ENCODE measurements around the gene PCDH9.

The PCDH9 gene

DNA sequence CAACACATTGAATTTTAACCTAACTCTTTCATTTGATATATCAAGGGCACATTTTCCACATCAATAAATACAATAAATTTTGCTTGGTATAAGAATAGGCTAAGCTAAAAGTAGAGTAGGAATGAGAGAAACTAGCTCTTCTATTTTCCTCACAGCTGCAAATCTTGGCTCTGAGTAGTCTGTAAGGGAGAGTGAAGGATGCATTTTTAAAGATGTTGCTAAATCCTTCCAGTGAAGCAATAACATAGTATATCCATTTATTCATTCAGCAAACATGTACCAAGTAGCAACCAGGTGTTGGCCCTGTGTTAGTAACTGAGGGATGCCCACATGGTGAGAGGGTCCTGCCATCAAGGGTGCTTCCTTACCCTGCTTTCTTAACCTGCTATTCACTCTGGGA lies 799.9 kb downstream of the PCDH9 start:
- TF ChIP-seq, protein P1, sequence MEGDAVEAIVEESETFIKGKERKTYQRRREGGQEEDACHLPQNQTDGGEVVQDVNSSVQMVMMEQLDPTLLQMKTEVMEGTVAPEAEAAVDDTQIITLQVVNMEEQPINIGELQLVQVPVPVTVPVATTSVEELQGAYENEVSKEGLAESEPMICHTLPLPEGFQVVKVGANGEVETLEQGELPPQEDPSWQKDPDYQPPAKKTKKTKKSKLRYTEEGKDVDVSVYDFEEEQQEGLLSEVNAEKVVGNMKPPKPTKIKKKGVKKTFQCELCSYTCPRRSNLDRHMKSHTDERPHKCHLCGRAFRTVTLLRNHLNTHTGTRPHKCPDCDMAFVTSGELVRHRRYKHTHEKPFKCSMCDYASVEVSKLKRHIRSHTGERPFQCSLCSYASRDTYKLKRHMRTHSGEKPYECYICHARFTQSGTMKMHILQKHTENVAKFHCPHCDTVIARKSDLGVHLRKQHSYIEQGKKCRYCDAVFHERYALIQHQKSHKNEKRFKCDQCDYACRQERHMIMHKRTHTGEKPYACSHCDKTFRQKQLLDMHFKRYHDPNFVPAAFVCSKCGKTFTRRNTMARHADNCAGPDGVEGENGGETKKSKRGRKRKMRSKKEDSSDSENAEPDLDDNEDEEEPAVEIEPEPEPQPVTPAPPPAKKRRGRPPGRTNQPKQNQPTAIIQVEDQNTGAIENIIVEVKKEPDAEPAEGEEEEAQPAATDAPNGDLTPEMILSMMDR (IDR thresholded peaks at IDR 0.05; ENCODE audit: insufficient read depth, low read length), result no peak
- TF ChIP-seq POLR2AphosphoS5 (IDR thresholded peaks at IDR 0.05; ENCODE audit: low read depth) (no peak), SPI1 (IDR thresholded peaks at IDR 0.05; ENCODE audit: borderline replicate concordance, low read depth) (no peak), GABPA (IDR thresholded peaks at IDR 0.05; ENCODE audit: low read depth) (no peak)
- TF ChIP-seq, protein P2, sequence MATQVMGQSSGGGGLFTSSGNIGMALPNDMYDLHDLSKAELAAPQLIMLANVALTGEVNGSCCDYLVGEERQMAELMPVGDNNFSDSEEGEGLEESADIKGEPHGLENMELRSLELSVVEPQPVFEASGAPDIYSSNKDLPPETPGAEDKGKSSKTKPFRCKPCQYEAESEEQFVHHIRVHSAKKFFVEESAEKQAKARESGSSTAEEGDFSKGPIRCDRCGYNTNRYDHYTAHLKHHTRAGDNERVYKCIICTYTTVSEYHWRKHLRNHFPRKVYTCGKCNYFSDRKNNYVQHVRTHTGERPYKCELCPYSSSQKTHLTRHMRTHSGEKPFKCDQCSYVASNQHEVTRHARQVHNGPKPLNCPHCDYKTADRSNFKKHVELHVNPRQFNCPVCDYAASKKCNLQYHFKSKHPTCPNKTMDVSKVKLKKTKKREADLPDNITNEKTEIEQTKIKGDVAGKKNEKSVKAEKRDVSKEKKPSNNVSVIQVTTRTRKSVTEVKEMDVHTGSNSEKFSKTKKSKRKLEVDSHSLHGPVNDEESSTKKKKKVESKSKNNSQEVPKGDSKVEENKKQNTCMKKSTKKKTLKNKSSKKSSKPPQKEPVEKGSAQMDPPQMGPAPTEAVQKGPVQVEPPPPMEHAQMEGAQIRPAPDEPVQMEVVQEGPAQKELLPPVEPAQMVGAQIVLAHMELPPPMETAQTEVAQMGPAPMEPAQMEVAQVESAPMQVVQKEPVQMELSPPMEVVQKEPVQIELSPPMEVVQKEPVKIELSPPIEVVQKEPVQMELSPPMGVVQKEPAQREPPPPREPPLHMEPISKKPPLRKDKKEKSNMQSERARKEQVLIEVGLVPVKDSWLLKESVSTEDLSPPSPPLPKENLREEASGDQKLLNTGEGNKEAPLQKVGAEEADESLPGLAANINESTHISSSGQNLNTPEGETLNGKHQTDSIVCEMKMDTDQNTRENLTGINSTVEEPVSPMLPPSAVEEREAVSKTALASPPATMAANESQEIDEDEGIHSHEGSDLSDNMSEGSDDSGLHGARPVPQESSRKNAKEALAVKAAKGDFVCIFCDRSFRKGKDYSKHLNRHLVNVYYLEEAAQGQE (IDR thresholded peaks at IDR 0.05; ENCODE audit: insufficient replicate concordance, low read depth), result no peak
- Histone ChIP-seq H3K27ac (replicated peaks) (no peak overlapping the region), H3K4me3 (replicated peaks; ENCODE audit: insufficient read depth, low read length) (no peak overlapping the region), H3K27me3 (ENCODE audit: insufficient read depth, poor library complexity, severe bottlenecking) (no peaks in the 10 kb centered on the region)
- DNase-seq (ENCODE audit: low read depth in 1 of 2, low spot score in 1 of 2), result no peak

DNA sequence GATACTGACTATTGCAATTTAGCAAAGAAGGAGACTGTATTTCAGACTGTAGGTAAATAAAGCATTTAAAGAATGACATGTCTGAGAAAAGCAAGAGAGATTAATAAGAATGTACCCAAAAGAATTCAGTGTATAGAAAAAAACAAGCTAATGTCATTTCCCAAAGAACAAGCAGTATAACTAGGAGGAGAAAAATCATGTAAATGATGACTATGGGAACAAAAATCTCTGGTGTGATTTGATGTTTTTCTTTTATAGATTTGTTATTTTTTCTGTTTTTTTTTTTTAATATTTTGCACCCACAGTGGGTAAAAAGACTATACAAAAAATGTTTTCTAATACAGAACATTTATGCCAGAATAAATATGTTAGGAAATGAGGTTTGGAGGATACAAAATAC lies 801.0 kb downstream of the PCDH9 start:
- TF ChIP-seq, protein P2 (IDR thresholded peaks at IDR 0.05; ENCODE audit: insufficient replicate concordance, low read depth), result no peak
- no peak for TF ChIP-seq POLR2AphosphoS5 (IDR thresholded peaks at IDR 0.05; ENCODE audit: low read depth)
- TF ChIP-seq GABPA (IDR thresholded peaks at IDR 0.05; ENCODE audit: low read depth), result no peak
- H3K4me3 ChIP-seq (replicated peaks; ENCODE audit: insufficient read depth, low read length), result no peak overlapping the region
- no peaks in the 10 kb centered on the region for H3K27me3 ChIP-seq (ENCODE audit: insufficient read depth, poor library complexity, severe bottlenecking)
- DNase-seq (ENCODE audit: low read depth in 1 of 2, low spot score in 1 of 2), result no peak
- no peak overlapping the region for H3K27ac ChIP-seq (replicated peaks)

DNA sequence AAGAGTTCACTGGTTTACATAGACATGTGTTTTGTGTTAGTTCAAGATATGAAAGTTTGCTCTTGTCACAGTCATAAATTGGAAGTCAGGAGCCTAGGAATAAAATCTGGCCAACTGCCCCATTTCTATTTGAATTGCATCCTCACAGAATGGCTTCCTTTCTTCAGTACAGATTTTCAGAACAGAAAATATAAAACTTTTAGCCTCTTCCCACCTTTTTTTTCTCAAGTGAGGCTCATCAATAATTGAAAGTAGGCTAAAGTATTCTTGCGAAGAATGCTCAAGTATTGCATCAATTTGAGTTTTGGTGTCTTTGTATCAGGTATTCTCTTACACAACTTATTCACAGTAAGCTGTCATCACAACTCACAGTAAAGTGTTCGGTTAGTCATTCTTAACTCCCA lies 802.7 kb downstream of the PCDH9 start:
- TF ChIP-seq, protein P2 (IDR thresholded peaks at IDR 0.05; ENCODE audit: insufficient replicate concordance, low read depth), result no peak
- TF ChIP-seq, protein P1 (IDR thresholded peaks at IDR 0.05; ENCODE audit: insufficient read depth, low read length), result no peak
- no peak for TF ChIP-seq SPI1 (IDR thresholded peaks at IDR 0.05; ENCODE audit: borderline replicate concordance, low read depth)

DNA sequence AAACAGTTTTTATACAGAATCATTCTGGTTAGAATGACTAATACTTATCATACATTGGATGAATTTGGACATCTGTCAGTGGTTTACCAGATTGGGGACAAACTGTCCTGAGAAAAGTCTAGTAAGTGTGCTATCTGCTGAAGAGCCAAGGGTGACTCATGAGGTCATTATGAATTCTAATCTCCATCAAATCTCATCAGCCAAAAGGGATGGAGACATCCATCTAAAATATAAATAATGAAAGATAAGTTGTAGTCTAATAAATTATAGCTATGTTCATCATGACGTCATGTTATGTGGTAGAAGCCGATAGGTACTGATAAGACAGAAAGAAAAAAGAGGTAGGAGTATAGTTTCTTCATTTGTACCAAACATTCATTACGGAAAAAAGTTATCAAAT lies 804.4 kb downstream of the PCDH9 start:
- no peak for DNase-seq (ENCODE audit: low read depth in 1 of 2, low spot score in 1 of 2)
- H3K4me3 ChIP-seq (replicated peaks; ENCODE audit: insufficient read depth, low read length), result no peak overlapping the region
- no peak overlapping the region for H3K27ac ChIP-seq (replicated peaks)

More for the DNA sequence above, 802.7 kb downstream of the PCDH9 start:
- H3K4me3 ChIP-seq (replicated peaks; ENCODE audit: insufficient read depth, low read length), result no peak overlapping the region
- H3K27ac ChIP-seq (replicated peaks), result no peak overlapping the region
- no peak for DNase-seq (ENCODE audit: low read depth in 1 of 2, low spot score in 1 of 2)
- no peaks in the 10 kb centered on the region for H3K27me3 ChIP-seq (ENCODE audit: insufficient read depth, poor library complexity, severe bottlenecking)

More for the DNA sequence above, 804.4 kb downstream of the PCDH9 start:
- TF ChIP-seq, protein P1 (IDR thresholded peaks at IDR 0.05; ENCODE audit: insufficient read depth, low read length), result no peak
- TF ChIP-seq SPI1 (IDR thresholded peaks at IDR 0.05; ENCODE audit: borderline replicate concordance, low read depth) (no peak), GABPA (IDR thresholded peaks at IDR 0.05; ENCODE audit: low read depth) (no peak), POLR2AphosphoS5 (IDR thresholded peaks at IDR 0.05; ENCODE audit: low read depth) (no peak)
- TF ChIP-seq, protein P2 (IDR thresholded peaks at IDR 0.05; ENCODE audit: insufficient replicate concordance, low read depth), result no peak
- no peaks in the 10 kb centered on the region for H3K27me3 ChIP-seq (ENCODE audit: insufficient read depth, poor library complexity, severe bottlenecking)
